HFF-Myc (cell line): ENCODE data around the gene MLXIPL.
A peak's percentile ranks its signal among the peaks of the same experiment; 100 is the strongest.

ENCODE experiments used
- DNase-seq: peaks from one replicate; pipeline ENCODE4 v3.0.0-alpha.2; 2011; ENCODE audit warnings: low read depth; ENCODE audit errors: extremely low read depth
- H3K4me3 ChIP-seq: replicated peaks from 2 replicates; pipeline ENCODE4 v1.5.1; 2011; ENCODE audit warnings: low read depth, mild to moderate bottlenecking, control low read depth, low read length
- TF ChIP-seq, protein P1 (sequence below): IDR thresholded peaks from 2 replicates; pipeline ENCODE4 v1.5.1; 2012; ENCODE audit warnings: mild to moderate bottlenecking, low read depth, low read length, control low read depth; ENCODE audit errors: missing control alignments

The MLXIPL gene

GRCh38 chr7:73577627-73578341 is 46.5 kb downstream of the MLXIPL start:
- DNase-seq = no peak

DNA sequence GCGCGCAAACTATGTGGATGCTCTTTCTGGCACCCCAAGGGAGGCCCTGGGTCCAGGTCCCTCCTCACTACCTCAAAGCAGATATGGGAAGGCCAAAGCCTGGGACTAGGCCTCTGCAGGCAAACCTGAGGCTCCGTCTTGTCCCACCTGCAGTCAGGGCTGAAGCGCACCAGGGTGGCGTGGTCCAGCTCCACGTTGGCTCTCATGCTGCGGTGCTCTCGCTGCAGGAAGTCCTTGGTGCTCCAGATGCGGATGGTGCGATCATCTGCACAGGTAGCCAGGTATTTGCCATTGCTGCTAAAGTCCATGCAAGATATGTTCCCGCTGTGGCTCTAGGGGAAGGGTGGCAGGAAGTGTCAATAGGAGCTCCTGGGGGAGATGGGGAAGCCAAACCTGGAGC is 50.5 kb downstream of the MLXIPL start:
- H3K4me3 ChIP-seq = no peak overlapping the region
- TF ChIP-seq, protein P1, sequence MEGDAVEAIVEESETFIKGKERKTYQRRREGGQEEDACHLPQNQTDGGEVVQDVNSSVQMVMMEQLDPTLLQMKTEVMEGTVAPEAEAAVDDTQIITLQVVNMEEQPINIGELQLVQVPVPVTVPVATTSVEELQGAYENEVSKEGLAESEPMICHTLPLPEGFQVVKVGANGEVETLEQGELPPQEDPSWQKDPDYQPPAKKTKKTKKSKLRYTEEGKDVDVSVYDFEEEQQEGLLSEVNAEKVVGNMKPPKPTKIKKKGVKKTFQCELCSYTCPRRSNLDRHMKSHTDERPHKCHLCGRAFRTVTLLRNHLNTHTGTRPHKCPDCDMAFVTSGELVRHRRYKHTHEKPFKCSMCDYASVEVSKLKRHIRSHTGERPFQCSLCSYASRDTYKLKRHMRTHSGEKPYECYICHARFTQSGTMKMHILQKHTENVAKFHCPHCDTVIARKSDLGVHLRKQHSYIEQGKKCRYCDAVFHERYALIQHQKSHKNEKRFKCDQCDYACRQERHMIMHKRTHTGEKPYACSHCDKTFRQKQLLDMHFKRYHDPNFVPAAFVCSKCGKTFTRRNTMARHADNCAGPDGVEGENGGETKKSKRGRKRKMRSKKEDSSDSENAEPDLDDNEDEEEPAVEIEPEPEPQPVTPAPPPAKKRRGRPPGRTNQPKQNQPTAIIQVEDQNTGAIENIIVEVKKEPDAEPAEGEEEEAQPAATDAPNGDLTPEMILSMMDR = no peak
- no peak for DNase-seq

More at GRCh38 chr7:73577627-73578341, 46.5 kb downstream of the MLXIPL start:
- TF ChIP-seq, protein P1 = no peak
- peak overlapping the region; percentile 96 for H3K4me3 ChIP-seq

- DNase-seq = no peak
- TF ChIP-seq, protein P1 = no peak
Measured at GRCh38 chr7:73573276-73573675, 51.0 kb downstream of the MLXIPL start.

DNA sequence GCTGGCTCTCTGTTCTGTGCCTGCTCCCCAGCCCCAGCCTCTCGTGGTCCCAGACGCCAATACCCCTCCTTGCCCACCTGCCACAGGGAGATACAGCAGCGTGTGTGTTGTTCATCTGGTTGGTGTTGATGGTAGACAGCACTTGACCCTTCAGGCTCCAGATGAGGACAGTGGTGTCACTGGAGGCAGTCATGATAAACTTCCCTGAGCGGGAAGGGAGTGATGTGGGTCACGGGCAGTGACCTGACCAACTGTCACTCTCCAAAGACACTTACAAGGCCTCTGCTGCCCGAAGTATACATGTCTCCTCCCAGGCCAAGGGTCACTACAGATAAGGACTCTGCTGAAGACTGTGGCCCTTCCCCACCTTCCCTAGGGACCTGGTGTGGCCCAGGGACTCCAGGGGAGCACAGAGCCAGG is 51.5 kb downstream of the MLXIPL start:
- TF ChIP-seq, protein P1 = no peak
- no peak for DNase-seq
- no peak overlapping the region for H3K4me3 ChIP-seq

More at GRCh38 chr7:73573276-73573675, 51.0 kb downstream of the MLXIPL start:
- no peak overlapping the region for H3K4me3 ChIP-seq

DNA sequence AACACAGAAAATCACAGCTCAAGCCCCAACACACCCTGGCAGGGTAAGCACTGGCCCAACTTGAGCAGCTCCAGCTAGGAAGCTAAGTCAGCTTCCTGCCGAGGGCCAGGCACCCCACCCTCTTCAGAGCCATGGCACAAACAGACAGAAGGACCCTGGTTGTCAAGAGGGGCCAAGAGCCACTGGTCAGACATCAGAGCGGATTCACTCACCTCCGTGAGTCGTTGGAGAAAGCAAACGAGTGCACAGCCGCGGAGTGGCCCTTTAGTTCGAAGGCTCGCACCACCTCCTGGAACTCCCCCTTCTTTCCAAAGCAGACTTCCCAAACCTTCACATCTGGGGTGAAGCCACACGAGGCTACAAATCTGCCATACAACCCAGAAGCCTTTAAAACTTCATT is 53.3 kb downstream of the MLXIPL start:
- TF ChIP-seq, protein P1 = no peak
- no peak overlapping the region for H3K4me3 ChIP-seq
- DNase-seq = no peak

GRCh38 chr7:73570521-73570920 is 53.8 kb downstream of the MLXIPL start:
- no peak overlapping the region for H3K4me3 ChIP-seq
- no peak for DNase-seq
- TF ChIP-seq, protein P1 = no peak
